GM18508 (cell line): ENCODE data around the gene TMEM107.

ENCODE experiments used
- ATAC-seq: cut with Tn5 transposase; IDR thresholded peaks from one replicate; pipeline ENCODE4 v1.9.1; 2021; ENCODE audit warnings: moderate number of reproducible peaks; ENCODE audit not compliant: insufficient read depth, unreplicated experiment

The TMEM107 gene

GRCh38 chr17:8140065-8141029 lies 35.8 kb downstream of the TMEM107 start:
- no peak for ATAC-seq

- no peak for ATAC-seq
Measured at GRCh38 chr17:8138672-8139371, 37.4 kb downstream of the TMEM107 start.

- no peak for ATAC-seq
Measured at GRCh38 chr17:8138374-8138671, 37.9 kb downstream of the TMEM107 start.

- no peak for ATAC-seq
Measured at GRCh38 chr17:8137645-8138373, 38.4 kb downstream of the TMEM107 start.

GRCh38 chr17:8133941-8134340 lies 42.2 kb downstream of the TMEM107 start:
- ATAC-seq: no peak

GRCh38 chr17:8133399-8133798 lies 42.8 kb downstream of the TMEM107 start:
- ATAC-seq: no peak

- no peak for ATAC-seq
Measured at GRCh38 chr17:8131844-8132441, 44.2 kb downstream of the TMEM107 start.

- ATAC-seq: no peak
Measured at GRCh38 chr17:8128125-8128784, 47.9 kb downstream of the TMEM107 start.

- ATAC-seq: no peak
Measured at GRCh38 chr17:8126491-8127066, 49.6 kb downstream of the TMEM107 start.

- no peak for ATAC-seq
Measured at GRCh38 chr17:8125947-8126490, 50.2 kb downstream of the TMEM107 start.

- ATAC-seq: no peak
Measured at GRCh38 chr17:8125154-8125946, 50.8 kb downstream of the TMEM107 start.

- no peak for ATAC-seq
Measured at GRCh38 chr17:8124350-8125153, 51.6 kb downstream of the TMEM107 start.

- no peak for ATAC-seq
Measured at GRCh38 chr17:8123695-8124349, 52.4 kb downstream of the TMEM107 start, which contains the start of gene HES7. Gene HES7 (minus strand): TSS chr17:8124106. CDS start chr17:8124084, 22 bp downstream.

- ATAC-seq: no peak
Measured at GRCh38 chr17:8122924-8123694, 53.1 kb downstream of the TMEM107 start.
